ENCODE measurements around the gene REELD1.

REELD1 gene

DNA sequence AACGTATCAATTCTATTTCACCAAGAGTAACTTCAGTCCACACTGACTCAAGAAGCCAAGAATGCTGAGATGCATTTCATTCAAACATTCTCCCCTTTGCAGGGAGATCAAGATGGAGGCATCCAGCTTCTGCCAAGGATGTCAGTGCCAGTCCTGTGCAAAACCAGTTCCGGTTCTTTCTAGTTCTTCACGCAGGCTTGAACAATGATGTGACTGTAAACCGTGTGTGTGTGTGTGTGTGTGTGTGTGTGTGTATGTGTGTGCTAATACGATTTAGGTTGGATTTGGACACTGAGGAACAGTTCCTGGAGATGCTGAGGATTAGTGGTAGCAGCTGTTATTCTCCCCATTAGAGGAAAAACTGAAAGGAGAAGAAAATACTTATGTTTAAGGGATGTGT lies at the start of gene REELD1:
Gene REELD1, plus strand, starts transcription at position 301 of the 400 bp plus-strand sequence. CDS start 2,415 bp downstream, outside the sequence.
- in situ Hi-C loops (cut with HindIII; ENCODE audit: low sequenced_read_pairs): no loop called here

DNA sequence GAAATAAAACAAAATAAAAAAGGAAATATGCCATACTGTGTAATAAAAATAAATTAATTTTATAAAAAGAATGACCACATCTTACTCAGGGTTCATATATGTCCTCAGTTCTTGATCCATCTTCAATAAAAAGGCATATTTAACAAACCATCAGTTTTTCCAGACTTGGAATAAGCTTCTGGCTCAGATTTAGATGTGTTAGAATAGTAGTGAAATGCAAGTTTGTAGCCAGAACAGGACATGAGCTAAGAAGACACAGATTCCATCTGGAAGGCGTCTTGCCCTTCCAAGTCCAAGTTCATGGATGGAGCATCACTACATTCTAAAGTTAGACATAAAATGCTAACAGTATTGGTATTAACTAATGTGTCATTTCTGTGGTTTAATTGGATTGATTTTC lies 49.1 kb upstream of the REELD1 start:
- in situ Hi-C loops (cut with HindIII; ENCODE audit: low sequenced_read_pairs): no loop called here

DNA sequence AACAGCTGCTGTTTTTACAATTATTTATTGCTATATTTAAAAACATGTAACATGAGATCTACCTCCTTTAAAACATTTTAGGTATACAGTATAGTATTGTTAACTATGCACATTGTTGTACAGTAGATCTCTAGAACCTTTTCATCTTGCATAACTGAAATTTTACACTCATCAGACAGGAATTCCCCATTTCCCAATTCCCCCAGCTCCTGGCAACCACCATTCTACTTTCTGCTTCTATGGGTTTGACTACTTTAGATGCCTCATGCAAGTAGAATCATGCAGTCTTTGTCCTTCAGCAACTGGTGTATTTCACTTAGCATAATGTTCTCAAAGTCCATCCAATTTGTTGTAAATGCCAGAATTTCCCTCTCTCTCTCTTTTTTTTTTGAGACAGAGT lies 48.5 kb upstream of the REELD1 start:
- in situ Hi-C loops (cut with HindIII; ENCODE audit: low sequenced_read_pairs): no loop called here

GRCh38 chr4:146170149-146170548 lies 44.2 kb upstream of the REELD1 start:
- in situ Hi-C loops (cut with HindIII; ENCODE audit: low sequenced_read_pairs): no loop called here

- in situ Hi-C loops (cut with HindIII; ENCODE audit: low sequenced_read_pairs): no loop called here
These were observed 38.5 kb upstream of the REELD1 start, which contains the start of gene LSM6 for GRCh38 chr4:146175541-146176453. Gene LSM6 (plus strand): TSS chr4:146175718. CDS start chr4:146182922, 7,204 bp downstream.

DNA sequence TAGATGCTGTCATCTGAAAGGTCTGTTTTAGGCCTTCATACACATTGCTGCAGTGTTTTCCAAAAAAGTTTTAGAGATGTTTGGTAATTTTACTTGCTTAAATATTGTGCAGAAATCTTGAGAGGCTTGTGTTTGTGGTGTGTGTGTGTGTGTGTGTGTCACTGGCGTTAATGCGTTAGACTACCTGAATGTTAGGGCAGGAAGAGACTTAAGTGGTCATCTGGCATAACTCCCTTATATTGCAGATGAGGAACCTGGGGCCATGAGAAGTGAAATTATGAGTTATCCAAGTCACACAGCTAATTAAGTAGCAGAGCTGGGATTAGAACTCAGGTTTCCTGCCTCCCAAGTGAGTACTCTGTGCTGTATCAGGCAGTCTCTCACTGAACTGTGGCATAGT lies 37.4 kb upstream of the REELD1 start:
- in situ Hi-C loops (cut with HindIII; ENCODE audit: low sequenced_read_pairs): no loop called here

DNA sequence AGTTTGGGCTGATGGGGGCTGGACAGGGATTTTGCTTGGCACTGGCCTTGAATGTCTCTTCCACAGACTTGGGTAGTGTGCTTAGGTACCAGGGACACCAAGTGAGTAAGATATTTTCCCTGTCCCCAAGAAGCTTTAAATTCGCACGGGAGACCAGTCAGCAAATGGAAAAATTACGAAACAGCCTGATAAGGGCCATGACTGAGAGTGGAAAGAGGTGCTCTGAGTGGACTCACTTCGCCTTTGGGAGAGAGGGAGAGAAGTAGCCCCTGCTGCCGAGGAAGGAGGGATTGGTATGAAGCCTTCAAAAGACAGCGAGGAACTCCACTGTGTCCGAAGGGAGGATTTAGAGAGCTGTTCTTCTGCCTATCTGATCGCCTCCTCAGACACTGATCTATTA lies 36.2 kb upstream of the REELD1 start:
- in situ Hi-C loops (cut with HindIII; ENCODE audit: low sequenced_read_pairs): no loop called here

GRCh38 chr4:146179784-146180370 lies 34.5 kb upstream of the REELD1 start:
- in situ Hi-C loops (cut with HindIII; ENCODE audit: low sequenced_read_pairs): no loop called here

DNA sequence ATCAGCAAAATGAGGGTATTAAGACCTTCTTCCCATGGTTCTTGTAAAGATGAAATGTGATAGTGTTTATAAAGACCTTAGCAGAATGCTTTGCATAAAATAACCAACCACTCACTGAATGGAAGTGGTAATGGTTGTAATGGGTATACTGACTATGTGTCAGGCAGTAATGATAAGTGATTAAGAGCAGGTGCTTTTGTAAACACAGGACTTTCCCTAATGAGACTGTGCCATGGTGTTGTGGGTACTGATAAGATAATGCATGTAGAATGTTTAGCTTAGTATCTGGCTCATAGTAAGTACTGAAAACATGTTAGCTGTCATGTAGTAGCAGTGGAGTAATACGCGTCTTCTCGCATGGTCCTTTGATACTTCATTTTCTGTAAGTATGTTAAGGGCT lies 31.9 kb upstream of the REELD1 start:
- in situ Hi-C loops (cut with HindIII; ENCODE audit: low sequenced_read_pairs): no loop called here

DNA sequence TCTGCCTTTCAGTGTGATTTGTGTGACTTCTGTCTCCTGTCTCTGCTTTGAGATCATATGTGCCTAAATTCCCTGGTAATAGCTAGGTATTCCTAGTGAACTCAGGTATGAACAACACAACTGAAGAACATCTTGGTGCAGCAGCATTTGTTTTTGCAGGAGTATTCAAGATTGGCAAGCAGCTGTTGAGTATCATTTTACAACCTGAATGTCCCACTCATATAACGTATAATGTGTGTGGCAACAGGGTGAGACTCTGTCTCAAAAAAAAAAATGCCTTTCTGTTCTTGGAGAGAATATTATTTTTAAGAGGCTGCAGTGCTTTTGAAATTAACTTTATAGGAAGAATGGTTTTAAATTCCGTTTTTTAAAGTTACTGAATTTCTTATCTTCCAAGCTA lies 31.1 kb upstream of the REELD1 start:
- in situ Hi-C loops (cut with HindIII; ENCODE audit: low sequenced_read_pairs): no loop called here

DNA sequence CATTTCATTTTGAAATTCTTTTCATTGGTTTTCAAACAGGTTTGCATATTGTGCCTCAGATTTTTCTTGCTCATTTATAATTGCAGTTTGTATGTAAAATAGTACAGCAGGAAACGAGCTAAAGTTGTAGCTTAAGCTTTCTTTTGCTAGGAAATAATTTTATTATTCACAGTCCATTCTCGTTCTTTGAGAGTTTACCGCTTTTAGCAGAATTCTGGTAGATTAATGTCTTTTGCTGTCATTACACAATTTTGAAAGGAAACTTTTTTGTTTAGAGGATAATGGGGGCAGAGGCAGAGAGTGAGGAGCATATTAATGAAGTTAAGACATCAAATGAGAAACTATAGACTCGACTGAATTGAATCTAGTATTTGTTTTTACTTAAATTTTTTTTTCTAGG lies 28.3 kb upstream of the REELD1 start:
- in situ Hi-C loops (cut with HindIII; ENCODE audit: low sequenced_read_pairs): no loop called here

- in situ Hi-C loops (cut with HindIII; ENCODE audit: low sequenced_read_pairs): no loop called here
These were observed 27.7 kb upstream of the REELD1 start for GRCh38 chr4:146186596-146186995.

DNA sequence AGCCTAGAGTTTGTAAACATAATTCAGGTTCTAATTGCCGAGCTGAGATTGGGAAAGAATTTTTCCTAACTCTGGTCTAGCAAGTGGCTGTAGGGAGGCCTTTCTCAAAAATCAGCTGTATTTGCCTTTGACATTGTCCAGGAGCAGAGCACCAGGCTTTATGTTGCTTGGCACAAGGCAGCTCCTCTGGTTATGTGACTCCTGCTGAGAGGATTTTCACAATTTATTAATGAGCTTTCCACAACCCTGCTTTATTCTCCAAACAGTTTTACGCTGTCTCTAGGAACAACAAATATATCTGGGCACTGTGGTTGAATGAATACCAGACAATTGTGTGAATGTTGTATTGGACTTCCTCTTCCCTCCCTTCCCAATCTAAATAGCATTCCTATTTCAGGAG lies 23.9 kb upstream of the REELD1 start:
- in situ Hi-C loops (cut with HindIII; ENCODE audit: low sequenced_read_pairs): no loop called here

DNA sequence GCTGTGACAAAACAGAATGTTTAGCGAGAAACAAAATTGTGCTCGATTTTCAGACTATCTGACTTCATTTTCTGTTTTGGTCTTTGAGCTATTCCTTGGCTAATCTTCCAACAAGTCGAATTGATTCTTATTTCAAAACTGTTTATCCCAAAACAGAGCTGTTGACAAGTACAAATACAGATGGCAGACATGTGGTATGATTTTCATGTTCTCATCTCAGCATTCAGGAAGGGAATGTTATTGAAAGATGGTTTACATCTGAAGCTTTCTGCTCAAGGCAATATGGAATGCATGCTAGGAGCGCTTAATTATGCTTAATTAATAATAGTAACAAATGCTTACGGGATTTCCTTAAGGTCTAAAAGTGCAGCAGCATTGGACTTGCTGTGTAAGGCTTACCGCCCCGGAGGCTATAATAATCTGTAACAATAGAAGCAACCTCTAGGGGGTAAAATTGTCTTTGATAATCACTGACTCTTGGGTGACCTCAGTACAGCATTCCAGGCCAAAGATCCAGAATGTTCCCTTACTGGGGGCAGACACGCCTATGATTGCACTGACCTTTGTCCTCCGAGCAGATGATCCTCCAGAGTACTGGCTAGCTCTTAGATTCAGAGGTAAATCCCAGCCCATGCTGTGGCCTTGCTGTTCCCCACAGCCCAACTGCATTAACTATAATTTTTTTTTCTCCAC lies 22.4 kb upstream of the REELD1 start:
- in situ Hi-C loops (cut with HindIII; ENCODE audit: low sequenced_read_pairs): no loop called here

GRCh38 chr4:146193628-146194027 lies 20.7 kb upstream of the REELD1 start:
- in situ Hi-C loops (cut with HindIII; ENCODE audit: low sequenced_read_pairs): no loop called here

- in situ Hi-C loops (cut with HindIII; ENCODE audit: low sequenced_read_pairs): no loop called here
These were observed 20.1 kb upstream of the REELD1 start for GRCh38 chr4:146194212-146194611.

DNA sequence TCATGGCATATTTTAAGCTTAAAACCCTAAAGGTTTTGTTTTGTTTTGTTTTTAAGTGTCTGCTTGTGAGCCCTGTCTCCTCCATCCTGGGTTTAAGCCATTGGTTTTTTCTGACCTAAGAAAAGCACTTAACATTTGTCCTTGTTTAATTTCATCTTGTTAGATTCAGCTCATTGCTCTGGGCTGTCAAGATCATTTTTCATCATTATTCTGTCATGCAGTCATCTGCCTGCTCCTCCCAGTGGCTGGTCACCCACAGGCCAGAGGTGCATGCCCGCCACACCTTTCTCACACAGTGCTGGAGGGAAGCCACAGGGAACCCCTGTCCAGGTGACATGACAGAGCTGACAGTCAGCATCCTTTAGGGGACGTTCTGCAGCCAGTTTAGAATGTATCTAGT lies 11.7 kb upstream of the REELD1 start:
- in situ Hi-C loops (cut with HindIII; ENCODE audit: low sequenced_read_pairs): no loop called here

DNA sequence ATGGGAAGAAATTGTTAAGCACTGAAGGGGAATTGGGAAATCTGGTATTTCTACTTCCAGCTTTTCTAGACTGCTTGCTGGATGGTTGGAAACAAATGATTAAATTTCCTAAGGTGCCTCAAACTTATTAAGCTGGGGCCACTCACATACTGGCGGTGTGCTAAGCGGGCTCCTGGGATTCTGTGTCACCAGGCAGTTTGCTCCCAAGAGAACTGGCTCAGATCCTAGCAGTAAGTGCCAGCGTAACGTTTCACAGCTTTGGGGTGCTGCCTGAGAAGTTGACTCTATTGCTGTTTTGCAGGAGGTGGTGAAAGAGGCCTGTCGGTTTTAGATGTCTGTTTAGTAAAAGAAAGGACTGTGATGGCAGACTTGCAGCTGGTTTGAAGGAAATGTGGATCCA lies 6.9 kb upstream of the REELD1 start:
- in situ Hi-C loops (cut with HindIII; ENCODE audit: low sequenced_read_pairs): no loop called here

GRCh38 chr4:146210890-146211289 lies 3.4 kb upstream of the REELD1 start:
- in situ Hi-C loops (cut with HindIII; ENCODE audit: low sequenced_read_pairs): no loop called here

DNA sequence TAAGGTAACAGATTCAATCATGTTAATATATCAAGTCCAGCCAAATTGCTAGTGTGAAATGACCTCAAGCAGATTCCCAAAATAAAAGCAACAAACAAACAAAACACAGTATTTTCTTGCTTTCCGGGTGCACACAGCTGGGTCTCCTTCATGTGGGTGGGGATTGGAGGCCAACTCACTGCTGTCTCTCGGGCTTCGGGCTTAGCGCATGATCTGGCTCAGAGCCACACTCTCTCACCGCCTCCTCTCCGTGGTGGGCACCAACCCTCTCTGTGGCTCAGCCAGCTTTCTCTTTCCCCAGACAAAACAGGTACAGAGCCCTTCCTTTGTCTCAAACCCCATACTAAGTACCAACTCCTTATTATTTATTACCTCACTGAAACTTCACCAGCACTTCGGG lies 2.9 kb upstream of the REELD1 start:
- in situ Hi-C loops (cut with HindIII; ENCODE audit: low sequenced_read_pairs): no loop called here

GRCh38 chr4:146212781-146213180 lies 1.6 kb upstream of the REELD1 start:
- in situ Hi-C loops (cut with HindIII; ENCODE audit: low sequenced_read_pairs): no loop called here

DNA sequence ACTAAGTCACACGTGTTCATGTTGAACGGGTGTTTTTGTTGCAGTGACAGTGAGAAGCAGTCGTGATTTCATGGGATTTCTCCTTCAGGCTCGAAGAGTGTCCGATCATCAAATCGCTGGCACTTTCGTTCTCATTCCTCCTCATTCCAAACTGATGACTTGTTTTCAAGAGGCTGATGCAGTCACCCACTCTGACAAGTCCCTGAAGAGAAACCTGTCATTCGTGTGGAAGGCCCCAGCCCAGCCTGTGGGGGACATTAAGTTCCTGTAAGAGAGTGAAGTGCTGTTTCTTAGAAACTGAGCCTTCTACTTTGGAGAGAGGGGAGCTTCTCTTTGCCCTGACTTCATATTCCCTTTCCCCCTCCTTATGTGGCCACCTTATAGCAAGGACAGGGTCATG lies 8.0 kb downstream of the REELD1 start:
- in situ Hi-C loops (cut with HindIII; ENCODE audit: low sequenced_read_pairs): loop anchor here (5.0 kb wide), 1 partner anchor 50 kb away; no protein-coding TSS in a partner anchor
